Measurements from ENCODE around the gene C22orf15. TPM values are rescaled to one million over a fixed set of nuclear protein-coding genes. Genes with fewer than 3 reads are reported as not detected.

C22orf15 gene
- total RNA-seq, 1 experiment from 2014 or later: not detected

- Histone ChIP-seq H3K27me3 (ENCODE audit: insufficient read depth, low read length) (no peaks in the 10 kb centered on the region), H3K27ac (ENCODE audit: low read depth, low read length) (no peak overlapping the region), H2AFZ (ENCODE audit: low read depth, low read length, poor library complexity, severe bottlenecking) (no peak overlapping the region), H3K9me3 (ENCODE audit: control insufficient read depth in 1 of 2, insufficient read depth in 1 of 2, low read depth in 1 of 2, low read length in 2 of 2) (no peaks in the 10 kb centered on the region), H4K20me1 (ENCODE audit: insufficient read depth) (peaks cover 3% of the 10 kb centered on the region; the same call in 1 of the 2 replicates), H3K4me1 (ENCODE audit: control insufficient read depth in 1 of 2, insufficient read depth in 2 of 2, low read length in 2 of 2) (peaks cover 17 to 40% of the 10 kb centered on the region in 2 experiments), H3K4me2 (ENCODE audit: low read length) (no peak overlapping the region), H3K79me2 (ENCODE audit: insufficient read depth, low read length) (peaks cover 4% of the 10 kb centered on the region), H3K9me2 (ENCODE audit: insufficient read depth) (no peaks in the 10 kb centered on the region), H3K4me3 (replicated peaks in 1 of 2; ENCODE audit: low read depth in 1 of 2, low read length in 2 of 2) (no peak overlapping the region), H3K36me3 (ENCODE audit: control insufficient read depth in 1 of 2, insufficient read depth in 2 of 2, low read length in 2 of 2) (no peaks in the 10 kb centered on the region), H3K9ac (ENCODE audit: low read length) (no peak overlapping the region)
- DNase-seq (ENCODE audit: low read depth, low spot score) (no peak), ATAC-seq (no peak)
- intact Hi-C loops (cut with micrococcal nuclease): no loop called here
- ChIA-PET POLR2A (no interaction called here), RAD21 (ENCODE audit: low non-redundant PET in 1 of 2, low total read pairs in 2 of 2, uncharacterized antibody in 2 of 2, unreplicated experiment in 2 of 2) (no interaction called here), CTCF (no interaction called here)
- no TSS peak for BruUV-seq (replicated peaks)
- TF ChIP-seq SIN3A (IDR thresholded peaks at IDR 0.05; ENCODE audit: low read depth): no peak
- TF ChIP-seq, protein P1, sequence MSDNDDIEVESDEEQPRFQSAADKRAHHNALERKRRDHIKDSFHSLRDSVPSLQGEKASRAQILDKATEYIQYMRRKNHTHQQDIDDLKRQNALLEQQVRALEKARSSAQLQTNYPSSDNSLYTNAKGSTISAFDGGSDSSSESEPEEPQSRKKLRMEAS (IDR thresholded peaks at IDR 0.05): no peak
- no peak for TF ChIP-seq FOSL1 (IDR thresholded peaks at IDR 0.05; ENCODE audit: low read depth)
- no peak for TF ChIP-seq ELF1 (IDR thresholded peaks at IDR 0.05; ENCODE audit: borderline replicate concordance, low read depth)
- TF ChIP-seq ZNF274 (IDR thresholded peaks at IDR 0.05; ENCODE audit: low read depth, low read length): no peak
- no peak for TF ChIP-seq CBX3 (IDR thresholded peaks at IDR 0.05; ENCODE audit: low read depth)
- TF ChIP-seq, protein P2, sequence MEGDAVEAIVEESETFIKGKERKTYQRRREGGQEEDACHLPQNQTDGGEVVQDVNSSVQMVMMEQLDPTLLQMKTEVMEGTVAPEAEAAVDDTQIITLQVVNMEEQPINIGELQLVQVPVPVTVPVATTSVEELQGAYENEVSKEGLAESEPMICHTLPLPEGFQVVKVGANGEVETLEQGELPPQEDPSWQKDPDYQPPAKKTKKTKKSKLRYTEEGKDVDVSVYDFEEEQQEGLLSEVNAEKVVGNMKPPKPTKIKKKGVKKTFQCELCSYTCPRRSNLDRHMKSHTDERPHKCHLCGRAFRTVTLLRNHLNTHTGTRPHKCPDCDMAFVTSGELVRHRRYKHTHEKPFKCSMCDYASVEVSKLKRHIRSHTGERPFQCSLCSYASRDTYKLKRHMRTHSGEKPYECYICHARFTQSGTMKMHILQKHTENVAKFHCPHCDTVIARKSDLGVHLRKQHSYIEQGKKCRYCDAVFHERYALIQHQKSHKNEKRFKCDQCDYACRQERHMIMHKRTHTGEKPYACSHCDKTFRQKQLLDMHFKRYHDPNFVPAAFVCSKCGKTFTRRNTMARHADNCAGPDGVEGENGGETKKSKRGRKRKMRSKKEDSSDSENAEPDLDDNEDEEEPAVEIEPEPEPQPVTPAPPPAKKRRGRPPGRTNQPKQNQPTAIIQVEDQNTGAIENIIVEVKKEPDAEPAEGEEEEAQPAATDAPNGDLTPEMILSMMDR (IDR thresholded peaks at IDR 0.05 in 2 of 3, conservative IDR thresholded peaks at IDR 0.05 in 1 of 3; ENCODE audit: borderline replicate concordance in 1 of 3, insufficient read depth in 1 of 3, low read depth in 2 of 3, low read length in 2 of 3): no peak
- no peak for TF ChIP-seq ZBTB33 (IDR thresholded peaks at IDR 0.05; ENCODE audit: extremely low read depth, insufficient replicate concordance, low read length)
- no peak for TF ChIP-seq POLR2A (IDR thresholded peaks at IDR 0.05; ENCODE audit: borderline replicate concordance, extremely low read depth, insufficient read depth, insufficient read length)
These were observed 19.9 kb downstream of the C22orf15 start for GRCh38 chr22:23782703-23783102.
